ENCODE data around the gene PPM1B.
"Not testable (repeated sequence)": the region's sequence is repeated elsewhere in the genome, so short reads cannot be mapped to it uniquely, and the experiment has no call there.

The PPM1B gene

GRCh38 chr2:44130441-44130840 lies 38.2 kb upstream of the PPM1B start:
- no peaks in the 10 kb centered on the region for H3K9me3 ChIP-seq (ENCODE audit: insufficient read depth, low read length, severe bottlenecking)
- no peak overlapping the region for H3K4me2 ChIP-seq (ENCODE audit: insufficient read depth, low read length)
- no peak overlapping the region for H3K4me3 ChIP-seq (ENCODE audit: low read depth in 1 of 2, low read length in 2 of 2)
- H3K79me2 ChIP-seq (ENCODE audit: insufficient read depth, low read length) = no peaks in the 10 kb centered on the region
- no peaks in the 10 kb centered on the region for H3K27me3 ChIP-seq (ENCODE audit: insufficient read depth, low read length, poor library complexity)
- H3K27ac ChIP-seq (ENCODE audit: low read length) = no peak overlapping the region
- H2AFZ ChIP-seq (ENCODE audit: low read depth, low read length) = no peak overlapping the region
- no peaks in the 10 kb centered on the region for H3K4me1 ChIP-seq (ENCODE audit: insufficient read depth, low read length)
- H3K36me3 ChIP-seq (ENCODE audit: insufficient read depth, low read length) = no peaks in the 10 kb centered on the region
- H3K9ac ChIP-seq (ENCODE audit: low read depth, low read length) = no peak overlapping the region
- TF ChIP-seq CTCF (IDR thresholded peaks at IDR 0.05; ENCODE audit: borderline replicate concordance, extremely low read depth, low read length, poor library complexity, severe bottlenecking) = no peak
- no peak for TF ChIP-seq EZH2 (IDR thresholded peaks at IDR 0.05; ENCODE audit: borderline replicate concordance, low read depth, low read length, severe bottlenecking)
- ATAC-seq (ENCODE audit: insufficient read depth, low read depth) = no peak
- DNase-seq = no peak
- no peaks in the 10 kb centered on the region for H4K20me1 ChIP-seq (ENCODE audit: insufficient read depth, low read length)

GRCh38 chr2:44131177-44131576 lies 37.5 kb upstream of the PPM1B start:
- Histone ChIP-seq H4K20me1 (ENCODE audit: insufficient read depth, low read length) (no peaks in the 10 kb centered on the region), H3K27me3 (ENCODE audit: insufficient read depth, low read length, poor library complexity) (no peaks in the 10 kb centered on the region), H3K36me3 (ENCODE audit: insufficient read depth, low read length) (no peaks in the 10 kb centered on the region), H2AFZ (ENCODE audit: low read depth, low read length) (no peak overlapping the region), H3K4me2 (ENCODE audit: insufficient read depth, low read length) (no peak overlapping the region), H3K9me3 (ENCODE audit: insufficient read depth, low read length, severe bottlenecking) (no peaks in the 10 kb centered on the region), H3K79me2 (ENCODE audit: insufficient read depth, low read length) (no peaks in the 10 kb centered on the region), H3K4me3 (ENCODE audit: low read depth in 1 of 2, low read length in 2 of 2) (no peak overlapping the region), H3K27ac (ENCODE audit: low read length) (no peak overlapping the region), H3K9ac (ENCODE audit: low read depth, low read length) (no peak overlapping the region), H3K4me1 (ENCODE audit: insufficient read depth, low read length) (no peaks in the 10 kb centered on the region)
- TF ChIP-seq CTCF (IDR thresholded peaks at IDR 0.05; ENCODE audit: borderline replicate concordance, extremely low read depth, low read length, poor library complexity, severe bottlenecking) (no peak), EZH2 (IDR thresholded peaks at IDR 0.05; ENCODE audit: borderline replicate concordance, low read depth, low read length, severe bottlenecking) (no peak)
- DNase-seq = no peak
- ATAC-seq (ENCODE audit: insufficient read depth, low read depth) = no peak

GRCh38 chr2:44133602-44134001 lies 35.1 kb upstream of the PPM1B start:
- not testable (repeated sequence) for ATAC-seq (ENCODE audit: insufficient read depth, low read depth); H3K4me1 ChIP-seq (ENCODE audit: insufficient read depth, low read length); H3K27me3 ChIP-seq (ENCODE audit: insufficient read depth, low read length, poor library complexity); H3K9ac ChIP-seq (ENCODE audit: low read depth, low read length); H2AFZ ChIP-seq (ENCODE audit: low read depth, low read length); H3K4me2 ChIP-seq (ENCODE audit: insufficient read depth, low read length); H3K27ac ChIP-seq (ENCODE audit: low read length); H3K4me3 ChIP-seq (ENCODE audit: low read depth in 1 of 2, low read length in 2 of 2); H3K9me3 ChIP-seq (ENCODE audit: insufficient read depth, low read length, severe bottlenecking); H4K20me1 ChIP-seq (ENCODE audit: insufficient read depth, low read length); H3K79me2 ChIP-seq (ENCODE audit: insufficient read depth, low read length); H3K36me3 ChIP-seq (ENCODE audit: insufficient read depth, low read length); DNase-seq

- no peaks in the 10 kb centered on the region for H3K36me3 ChIP-seq (ENCODE audit: insufficient read depth, low read length)
- ATAC-seq (ENCODE audit: insufficient read depth, low read depth) = no peak
- no peaks in the 10 kb centered on the region for H3K4me1 ChIP-seq (ENCODE audit: insufficient read depth, low read length)
- H3K4me3 ChIP-seq (ENCODE audit: low read depth in 1 of 2, low read length in 2 of 2) = no peak overlapping the region
- DNase-seq = no peak
- no peaks in the 10 kb centered on the region for H3K27me3 ChIP-seq (ENCODE audit: insufficient read depth, low read length, poor library complexity)
- TF ChIP-seq EZH2 (IDR thresholded peaks at IDR 0.05; ENCODE audit: borderline replicate concordance, low read depth, low read length, severe bottlenecking) (no peak), CTCF (IDR thresholded peaks at IDR 0.05; ENCODE audit: borderline replicate concordance, extremely low read depth, low read length, poor library complexity, severe bottlenecking) (no peak)
- H2AFZ ChIP-seq (ENCODE audit: low read depth, low read length) = no peak overlapping the region
- H3K9ac ChIP-seq (ENCODE audit: low read depth, low read length) = no peak overlapping the region
- no peak overlapping the region for H3K4me2 ChIP-seq (ENCODE audit: insufficient read depth, low read length)
- H3K9me3 ChIP-seq (ENCODE audit: insufficient read depth, low read length, severe bottlenecking) = no peaks in the 10 kb centered on the region
- H3K27ac ChIP-seq (ENCODE audit: low read length) = no peak overlapping the region
- H3K79me2 ChIP-seq (ENCODE audit: insufficient read depth, low read length) = no peaks in the 10 kb centered on the region
- H4K20me1 ChIP-seq (ENCODE audit: insufficient read depth, low read length) = no peaks in the 10 kb centered on the region
Observed at GRCh38 chr2:44134848-44135247, 33.8 kb upstream of the PPM1B start.

Data from DND-41 (cell line).